GM23338 (cell line): Measurements from ENCODE around the gene FARS2. TPM values are rescaled to one million over a fixed set of nuclear protein-coding genes. Genes with fewer than 3 reads are reported as not detected.
A peak's percentile ranks its signal among the peaks of the same experiment; 100 is the strongest.

Experiments used
- ATAC-seq: fragments of 200-7000 bp; cut with Tn5 transposase; 3 replicates; pipeline ENCODE4 v1.9.1; 2020
- DNase-seq: peaks from one replicate; pipeline ENCODE4 v3.0.0-alpha.2; 2015; ENCODE audit warnings: low spot score
- H2AFZ ChIP-seq: fragments of 200-600 bp; sonication (generic); 2 replicates; pipeline ENCODE4 v1.8.0; 2016; ENCODE audit warnings: antibody characterized with exemption, mild to moderate bottlenecking, moderate library complexity
- H3F3A ChIP-seq: fragments of 200-600 bp; sonication (generic); replicated peaks from 2 replicates; pipeline ENCODE4 v1.8.0; 2017; ENCODE audit warnings: antibody characterized with exemption, mixed run types, low read depth
- H3K27ac ChIP-seq: fragments of 200-600 bp; sonication (generic); 2 replicates; pipeline ENCODE4 v1.6.1; 2016; ENCODE audit warnings: low read depth
- H3K27me3 ChIP-seq: fragments of 200-600 bp; sonication (generic); 2 replicates; pipeline ENCODE4 v1.8.0; 2016; ENCODE audit warnings: mild to moderate bottlenecking, mixed run types, moderate library complexity; ENCODE audit not compliant: insufficient read depth
- H3K36me3 ChIP-seq: fragments of 200-600 bp; sonication (generic); 2 replicates; pipeline ENCODE4 v1.8.0; 2016; ENCODE audit warnings: mild to moderate bottlenecking; ENCODE audit not compliant: insufficient read depth
- H3K4me1 ChIP-seq: fragments of 200-600 bp; sonication (generic); 2 replicates; pipeline ENCODE4 v1.8.0; 2016; ENCODE audit warnings: mild to moderate bottlenecking, moderate library complexity; ENCODE audit not compliant: insufficient read depth
- H3K4me2 ChIP-seq: fragments of 200-600 bp; sonication (generic); 2 replicates; pipeline ENCODE4 v1.7.1; 2017; ENCODE audit warnings: mixed run types
- H3K4me3 ChIP-seq: fragments of 200-600 bp; sonication (generic); 2 replicates; pipeline ENCODE4 v1.6.1; 2016; ENCODE audit warnings: mixed run types
- H3K79me2 ChIP-seq: fragments of 200-600 bp; sonication (generic); replicated peaks from 2 replicates; pipeline ENCODE4 v1.8.0; 2017; ENCODE audit warnings: mild to moderate bottlenecking; ENCODE audit not compliant: insufficient read depth
- H3K9me2 ChIP-seq: fragments of 200-600 bp; sonication (generic); 2 replicates; pipeline ENCODE4 v1.8.0; 2017; ENCODE audit not compliant: insufficient read depth
- H4K20me1 ChIP-seq: fragments of 200-600 bp; sonication (generic); replicated peaks from 2 replicates; pipeline ENCODE4 v1.8.0; 2017; ENCODE audit warnings: mild to moderate bottlenecking; ENCODE audit not compliant: insufficient read depth
- H3K27ac Mint-ChIP-seq: 2 replicates; pipeline ENCODE4 v1.8.0; 2020; ENCODE audit warnings: inconsistent platforms, mild to moderate bottlenecking, moderate library complexity, mixed read lengths
- H3K27me3 Mint-ChIP-seq: 3 replicates; pipeline ENCODE4 v1.8.0; 2022; ENCODE audit warnings: low read depth, mild to moderate bottlenecking, moderate library complexity, mixed read lengths, inconsistent platforms; ENCODE audit not compliant: insufficient read depth, poor library complexity
- H3K36me3 Mint-ChIP-seq: 3 replicates; pipeline ENCODE4 v1.8.0; 2021; ENCODE audit warnings: low read depth, mild to moderate bottlenecking, inconsistent platforms, moderate library complexity, mixed read lengths
- H3K4me1 Mint-ChIP-seq: 3 replicates; pipeline ENCODE4 v1.8.0; 2020; ENCODE audit warnings: mild to moderate bottlenecking, inconsistent platforms, mixed read lengths
- H3K4me3 Mint-ChIP-seq: 3 replicates; pipeline ENCODE4 v1.8.0; 2021; ENCODE audit warnings: moderate library complexity, mild to moderate bottlenecking, inconsistent platforms, mixed read lengths
- H3K9me3 Mint-ChIP-seq: 3 replicates; pipeline ENCODE4 v1.8.0; 2020; ENCODE audit warnings: moderate library complexity, mild to moderate bottlenecking, inconsistent platforms, mixed read lengths
- CREB1 ChIP-seq: fragments of 250-450 bp; sonication (Bioruptor Pico); IDR thresholded peaks from 2 replicates; pipeline ENCODE4 v1.5.0; 2020; ENCODE audit warnings: low read depth, mild to moderate bottlenecking, moderate library complexity
- EZH2 ChIP-seq: fragments of 200-600 bp; sonication (generic); IDR thresholded peaks from one replicate; pipeline ENCODE4 v1.8.0; 2017; ENCODE audit warnings: antibody characterized with exemption, mild to moderate bottlenecking, low read depth; ENCODE audit not compliant: unreplicated experiment
- EZH2phosphoT487 ChIP-seq: fragments of 200-600 bp; sonication (generic); IDR thresholded peaks from one replicate; pipeline ENCODE4 v1.8.1; 2018; ENCODE audit warnings: antibody characterized with exemption; ENCODE audit not compliant: unreplicated experiment
- JUNB ChIP-seq: IDR thresholded peaks from one replicate; pipeline ENCODE4 v1.6.1; 2016; ENCODE audit warnings: antibody characterized with exemption; ENCODE audit not compliant: unreplicated experiment
- NANOG ChIP-seq: IDR thresholded peaks from 2 replicates; pipeline ENCODE4 v1.6.1; 2016; ENCODE audit warnings: antibody characterized with exemption, borderline replicate concordance
- STAT1 ChIP-seq: IDR thresholded peaks from one replicate; pipeline ENCODE4 v1.6.1; 2016; ENCODE audit warnings: antibody characterized with exemption; ENCODE audit not compliant: unreplicated experiment
- ZNF114 ChIP-seq: fragments of 250-450 bp; sonication (Bioruptor Pico); IDR thresholded peaks from 2 replicates; pipeline ENCODE4 v1.5.0; 2020; ENCODE audit warnings: mild to moderate bottlenecking, moderate library complexity
- ZNF331 ChIP-seq: fragments of 250-450 bp; sonication (Bioruptor Pico); IDR thresholded peaks from 2 replicates; pipeline ENCODE4 v1.5.0; 2020; ENCODE audit warnings: low read depth, mild to moderate bottlenecking, moderate library complexity
- polyA plus RNA-seq: library from polyadenylated mRNA; unstranded; fragments of >200 nt; fragmentation: Nextera tagmentation; extraction: Ambion mirVana; gene quantifications from 2 replicates; pipeline ENCODE4 v1.2.1, GENCODE V29; 2016
- total RNA-seq: library from RNA; depleted of rRNA; stranded (reverse); fragments of >200 nt; shearing (Covaris generic); gene quantifications from 2 replicates; pipeline ENCODE4 v1.2.3, GENCODE V29; 2014
- TF ChIP-seq, protein P1 (sequence below), 2 experiments: fragments of 200-600 bp in 1 of 2; sonication (generic) in 1 of 2; conservative IDR thresholded peaks; 2 replicates each; pipeline versions ENCODE4 v1.5.1 to v1.6.1; 2016 to 2017; ENCODE audit warnings: antibody characterized with exemption in 2 of 2, low read depth in 2 of 2, mild to moderate bottlenecking in 2 of 2, moderate library complexity in 1 of 2
- TF ChIP-seq, protein P2 (sequence below): IDR thresholded peaks from one replicate; pipeline ENCODE4 v1.6.1; 2018; ENCODE audit warnings: antibody characterized with exemption; ENCODE audit not compliant: unreplicated experiment
- TF ChIP-seq, protein P3 (sequence below): IDR thresholded peaks from 2 replicates; pipeline ENCODE4 v1.6.1; 2016; ENCODE audit warnings: antibody characterized with exemption

FARS2 gene
- total and polyA plus RNA-seq, 2 experiments from 2014 or later: 7.6 to 19.0 TPM

DNA sequence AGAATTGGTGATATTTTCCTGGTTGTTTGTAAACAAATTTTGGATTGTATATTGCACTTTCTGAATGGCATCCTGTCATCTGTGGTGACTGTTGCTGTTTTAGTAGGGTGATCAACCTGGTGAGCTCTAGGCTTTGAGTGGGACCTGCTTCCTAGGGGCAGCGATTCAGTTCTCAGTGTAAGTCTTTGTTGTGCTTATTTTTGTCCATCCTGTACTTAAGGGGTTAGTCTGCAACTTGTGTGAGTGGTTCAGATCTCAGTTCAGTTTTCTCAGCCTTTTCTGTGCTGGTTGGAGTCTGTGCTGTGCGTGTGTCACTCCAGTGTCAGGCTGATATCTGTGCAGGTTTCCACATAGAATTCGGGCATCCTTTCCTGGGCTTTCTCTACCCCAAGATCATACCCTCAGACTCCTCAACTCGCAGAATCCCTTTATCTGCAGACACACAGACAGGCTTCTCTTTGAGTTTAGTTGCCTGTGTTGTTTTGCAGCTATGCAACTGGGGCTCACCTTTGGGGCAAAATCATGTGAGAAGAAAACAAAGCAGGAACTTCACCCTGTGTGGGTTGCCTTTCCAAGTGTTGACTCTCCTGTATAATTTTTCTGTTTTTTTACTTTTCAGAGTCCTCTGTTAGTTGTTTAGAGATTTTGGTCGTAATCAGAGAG lies 177.7 kb downstream of the FARS2 start:
- H3K27ac Mint-ChIP-seq: peak overlapping the region; percentile 97

DNA sequence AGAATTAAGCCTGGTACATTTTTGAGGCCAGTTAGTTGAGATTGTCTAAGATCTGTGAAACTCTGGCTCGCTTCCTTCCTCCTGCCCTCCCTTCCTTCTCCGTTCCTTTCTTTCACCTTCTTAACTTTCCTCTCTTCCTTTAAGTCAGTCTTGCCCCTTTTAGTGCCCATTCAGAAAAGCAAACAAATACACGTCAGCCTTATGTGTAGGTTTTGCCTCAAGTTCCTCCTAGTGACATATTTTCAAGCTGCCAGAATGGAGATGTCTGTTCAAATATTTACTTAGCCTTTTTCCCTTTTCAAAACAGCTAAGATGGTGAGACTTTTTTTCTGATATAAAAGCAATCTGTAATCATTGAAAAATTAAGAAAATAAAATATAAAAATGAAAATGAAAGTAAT lies 178.4 kb downstream of the FARS2 start:
- H3K79me2 ChIP-seq: peaks cover 6% of the 10 kb centered on the region; the same call in 1 of the 2 replicates
- no peaks in the 10 kb centered on the region for H3K9me3 Mint-ChIP-seq
- no peaks in the 10 kb centered on the region for H3F3A ChIP-seq
- H3K4me3 ChIP-seq: peak overlapping the region; percentile 42; the same call in 1 of the 2 replicates
- no peaks in the 10 kb centered on the region for H4K20me1 ChIP-seq
- peak overlapping the region; percentile 86 for H3K27ac ChIP-seq
- H3K4me3 Mint-ChIP-seq: peak overlapping the region; percentile 68
- no peaks in the 10 kb centered on the region for H3K27me3 Mint-ChIP-seq
- DNase-seq (no peak), ATAC-seq (no peak)
- H3K27me3 ChIP-seq: no peaks in the 10 kb centered on the region
- H3K27ac Mint-ChIP-seq: peak overlapping the region; percentile 97
- H3K9me2 ChIP-seq: no peaks in the 10 kb centered on the region
- peaks cover 18% of the 10 kb centered on the region for H3K4me1 ChIP-seq
- peaks cover 33% of the 10 kb centered on the region for H3K4me1 Mint-ChIP-seq
- TF ChIP-seq, protein P1, sequence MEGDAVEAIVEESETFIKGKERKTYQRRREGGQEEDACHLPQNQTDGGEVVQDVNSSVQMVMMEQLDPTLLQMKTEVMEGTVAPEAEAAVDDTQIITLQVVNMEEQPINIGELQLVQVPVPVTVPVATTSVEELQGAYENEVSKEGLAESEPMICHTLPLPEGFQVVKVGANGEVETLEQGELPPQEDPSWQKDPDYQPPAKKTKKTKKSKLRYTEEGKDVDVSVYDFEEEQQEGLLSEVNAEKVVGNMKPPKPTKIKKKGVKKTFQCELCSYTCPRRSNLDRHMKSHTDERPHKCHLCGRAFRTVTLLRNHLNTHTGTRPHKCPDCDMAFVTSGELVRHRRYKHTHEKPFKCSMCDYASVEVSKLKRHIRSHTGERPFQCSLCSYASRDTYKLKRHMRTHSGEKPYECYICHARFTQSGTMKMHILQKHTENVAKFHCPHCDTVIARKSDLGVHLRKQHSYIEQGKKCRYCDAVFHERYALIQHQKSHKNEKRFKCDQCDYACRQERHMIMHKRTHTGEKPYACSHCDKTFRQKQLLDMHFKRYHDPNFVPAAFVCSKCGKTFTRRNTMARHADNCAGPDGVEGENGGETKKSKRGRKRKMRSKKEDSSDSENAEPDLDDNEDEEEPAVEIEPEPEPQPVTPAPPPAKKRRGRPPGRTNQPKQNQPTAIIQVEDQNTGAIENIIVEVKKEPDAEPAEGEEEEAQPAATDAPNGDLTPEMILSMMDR (conservative IDR thresholded peaks at IDR 0.05; ENCODE audit: low read depth in 2 of 2): no peak
- no peak for TF ChIP-seq EZH2
- TF ChIP-seq ZNF114: no peak
- no peak for TF ChIP-seq EZH2phosphoT487
- no peak for TF ChIP-seq JUNB
- no peak for TF ChIP-seq ZNF331 (CRISPR knock-in tag)
- TF ChIP-seq CREB1 (CRISPR knock-in tag): no peak
- TF ChIP-seq, protein P2, sequence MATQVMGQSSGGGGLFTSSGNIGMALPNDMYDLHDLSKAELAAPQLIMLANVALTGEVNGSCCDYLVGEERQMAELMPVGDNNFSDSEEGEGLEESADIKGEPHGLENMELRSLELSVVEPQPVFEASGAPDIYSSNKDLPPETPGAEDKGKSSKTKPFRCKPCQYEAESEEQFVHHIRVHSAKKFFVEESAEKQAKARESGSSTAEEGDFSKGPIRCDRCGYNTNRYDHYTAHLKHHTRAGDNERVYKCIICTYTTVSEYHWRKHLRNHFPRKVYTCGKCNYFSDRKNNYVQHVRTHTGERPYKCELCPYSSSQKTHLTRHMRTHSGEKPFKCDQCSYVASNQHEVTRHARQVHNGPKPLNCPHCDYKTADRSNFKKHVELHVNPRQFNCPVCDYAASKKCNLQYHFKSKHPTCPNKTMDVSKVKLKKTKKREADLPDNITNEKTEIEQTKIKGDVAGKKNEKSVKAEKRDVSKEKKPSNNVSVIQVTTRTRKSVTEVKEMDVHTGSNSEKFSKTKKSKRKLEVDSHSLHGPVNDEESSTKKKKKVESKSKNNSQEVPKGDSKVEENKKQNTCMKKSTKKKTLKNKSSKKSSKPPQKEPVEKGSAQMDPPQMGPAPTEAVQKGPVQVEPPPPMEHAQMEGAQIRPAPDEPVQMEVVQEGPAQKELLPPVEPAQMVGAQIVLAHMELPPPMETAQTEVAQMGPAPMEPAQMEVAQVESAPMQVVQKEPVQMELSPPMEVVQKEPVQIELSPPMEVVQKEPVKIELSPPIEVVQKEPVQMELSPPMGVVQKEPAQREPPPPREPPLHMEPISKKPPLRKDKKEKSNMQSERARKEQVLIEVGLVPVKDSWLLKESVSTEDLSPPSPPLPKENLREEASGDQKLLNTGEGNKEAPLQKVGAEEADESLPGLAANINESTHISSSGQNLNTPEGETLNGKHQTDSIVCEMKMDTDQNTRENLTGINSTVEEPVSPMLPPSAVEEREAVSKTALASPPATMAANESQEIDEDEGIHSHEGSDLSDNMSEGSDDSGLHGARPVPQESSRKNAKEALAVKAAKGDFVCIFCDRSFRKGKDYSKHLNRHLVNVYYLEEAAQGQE: no peak
- H2AFZ ChIP-seq: no peak overlapping the region
- peak overlapping the region; percentile 69 for H3K4me2 ChIP-seq
- no peaks in the 10 kb centered on the region for H3K36me3 Mint-ChIP-seq
- H3K36me3 ChIP-seq: no peaks in the 10 kb centered on the region

More for the DNA sequence above, 177.7 kb downstream of the FARS2 start:
- Histone ChIP-seq H3K36me3 (no peaks in the 10 kb centered on the region), H3F3A (no peaks in the 10 kb centered on the region), H2AFZ (no peak overlapping the region), H3K4me1 (peaks cover 18% of the 10 kb centered on the region), H4K20me1 (no peaks in the 10 kb centered on the region), H3K9me2 (no peaks in the 10 kb centered on the region), H3K27me3 (no peaks in the 10 kb centered on the region), H3K4me2 (peak overlapping the region; percentile 69), H3K4me3 (peak overlapping the region; percentile 42), H3K79me2 (0 out of 2 replicates have a peak, but pooled peaks cover 5% of the 10 kb centered on the region), H3K27ac (peak overlapping the region; percentile 86)
- TF ChIP-seq, protein P3, sequence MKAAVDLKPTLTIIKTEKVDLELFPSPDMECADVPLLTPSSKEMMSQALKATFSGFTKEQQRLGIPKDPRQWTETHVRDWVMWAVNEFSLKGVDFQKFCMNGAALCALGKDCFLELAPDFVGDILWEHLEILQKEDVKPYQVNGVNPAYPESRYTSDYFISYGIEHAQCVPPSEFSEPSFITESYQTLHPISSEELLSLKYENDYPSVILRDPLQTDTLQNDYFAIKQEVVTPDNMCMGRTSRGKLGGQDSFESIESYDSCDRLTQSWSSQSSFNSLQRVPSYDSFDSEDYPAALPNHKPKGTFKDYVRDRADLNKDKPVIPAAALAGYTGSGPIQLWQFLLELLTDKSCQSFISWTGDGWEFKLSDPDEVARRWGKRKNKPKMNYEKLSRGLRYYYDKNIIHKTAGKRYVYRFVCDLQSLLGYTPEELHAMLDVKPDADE: peak; percentile 53; the same call in 1 of the 2 replicates
- TF ChIP-seq EZH2phosphoT487: no peak
- peak; percentile 98 for TF ChIP-seq NANOG
- TF ChIP-seq CREB1 (CRISPR knock-in tag): no peak
- TF ChIP-seq STAT1: no peak
- no peak for TF ChIP-seq EZH2
- Mint-ChIP-seq H3K4me1 (peaks cover 33% of the 10 kb centered on the region), H3K36me3 (no peaks in the 10 kb centered on the region), H3K27me3 (no peaks in the 10 kb centered on the region), H3K9me3 (no peaks in the 10 kb centered on the region), H3K4me3 (peak overlapping the region; percentile 68)
- peak; percentile 94 for ATAC-seq
- DNase-seq: peak; percentile 74
